ENCODE measurements around the gene HIVEP3. TPM values are rescaled to one million over a fixed set of nuclear protein-coding genes. Genes with fewer than 3 reads are reported as not detected.

Gene HIVEP3
- total RNA-seq, 2 donors from 2014 or later, result 0.13 to 0.99 TPM

DNA sequence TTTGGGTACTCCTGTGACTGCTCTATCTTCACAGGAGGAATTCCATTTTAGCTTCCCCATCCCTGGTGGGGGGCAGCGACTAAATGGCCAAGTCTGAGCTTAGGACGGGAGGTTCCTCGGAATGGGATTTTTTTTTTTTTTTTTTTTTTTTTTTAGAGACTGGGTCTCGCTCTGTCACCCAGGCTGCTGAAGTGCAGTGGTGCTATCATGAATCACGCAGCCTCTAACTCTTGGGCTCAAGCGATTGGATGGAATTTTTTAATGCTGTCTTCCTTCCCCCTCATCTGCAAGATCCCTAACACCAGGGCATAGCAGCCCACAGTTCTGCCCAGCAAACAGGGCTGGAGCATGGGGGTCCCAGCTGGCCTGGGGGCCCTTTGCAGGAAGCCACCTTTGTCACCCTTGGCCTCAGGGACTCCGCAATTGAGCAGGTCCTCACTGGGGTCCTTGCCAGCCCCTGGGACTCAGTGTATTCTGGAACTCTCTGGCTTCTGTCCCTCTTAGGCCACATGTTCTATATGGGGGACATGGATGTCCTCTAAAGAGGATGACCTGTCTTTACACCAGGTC, 421.2 kb downstream of the HIVEP3 start:
- H3K4me1 Mint-ChIP-seq, result peaks cover 16% of the 10 kb centered on the region
- no peaks in the 10 kb centered on the region for H3K36me3 ChIP-seq (ENCODE audit: control insufficient read depth, insufficient read depth, low read length)

DNA sequence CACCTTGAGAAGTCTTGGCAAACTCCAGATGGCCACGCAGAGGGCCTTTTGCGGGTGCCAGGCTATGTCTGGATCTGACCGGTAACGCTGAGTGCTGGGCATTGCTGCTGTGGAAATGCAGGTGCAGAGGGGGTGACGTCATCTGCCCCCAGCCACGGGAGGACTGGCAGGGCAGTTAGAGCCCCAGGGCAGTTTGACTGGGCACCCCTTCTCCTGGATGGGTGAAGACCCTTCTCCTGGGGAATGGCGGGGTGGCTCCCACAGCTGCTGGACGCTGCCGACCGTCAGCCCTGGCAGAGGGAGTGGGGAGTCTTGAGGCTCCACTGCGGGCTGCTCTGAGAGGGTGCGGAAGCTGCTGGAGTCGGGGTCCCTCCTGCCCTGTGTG, 421.7 kb downstream of the HIVEP3 start:
- H3K36me3 ChIP-seq (ENCODE audit: control insufficient read depth, insufficient read depth, low read length), result no peaks in the 10 kb centered on the region
- Mint-ChIP-seq H3K27me3 (ENCODE audit: insufficient read depth) (peaks cover 5% of the 10 kb centered on the region), H3K9me3 (no peaks in the 10 kb centered on the region), H3K27ac (peak overlapping the region; percentile 82), H3K4me3 (no peak overlapping the region), H3K36me3 (ENCODE audit: low read depth) (no peaks in the 10 kb centered on the region), H3K4me1 (peaks cover 16% of the 10 kb centered on the region)
- no peaks in the 10 kb centered on the region for H3K9me3 ChIP-seq (ENCODE audit: control insufficient read depth, low read length)
- H3K4me3 ChIP-seq (ENCODE audit: low read length), result no peak overlapping the region
- H3K27ac ChIP-seq (ENCODE audit: low read depth, low read length), result no peak overlapping the region
- no peaks in the 10 kb centered on the region for H3K27me3 ChIP-seq (ENCODE audit: control insufficient read depth, insufficient read depth, low read length, poor library complexity, severe bottlenecking)
- TF ChIP-seq, protein P1, sequence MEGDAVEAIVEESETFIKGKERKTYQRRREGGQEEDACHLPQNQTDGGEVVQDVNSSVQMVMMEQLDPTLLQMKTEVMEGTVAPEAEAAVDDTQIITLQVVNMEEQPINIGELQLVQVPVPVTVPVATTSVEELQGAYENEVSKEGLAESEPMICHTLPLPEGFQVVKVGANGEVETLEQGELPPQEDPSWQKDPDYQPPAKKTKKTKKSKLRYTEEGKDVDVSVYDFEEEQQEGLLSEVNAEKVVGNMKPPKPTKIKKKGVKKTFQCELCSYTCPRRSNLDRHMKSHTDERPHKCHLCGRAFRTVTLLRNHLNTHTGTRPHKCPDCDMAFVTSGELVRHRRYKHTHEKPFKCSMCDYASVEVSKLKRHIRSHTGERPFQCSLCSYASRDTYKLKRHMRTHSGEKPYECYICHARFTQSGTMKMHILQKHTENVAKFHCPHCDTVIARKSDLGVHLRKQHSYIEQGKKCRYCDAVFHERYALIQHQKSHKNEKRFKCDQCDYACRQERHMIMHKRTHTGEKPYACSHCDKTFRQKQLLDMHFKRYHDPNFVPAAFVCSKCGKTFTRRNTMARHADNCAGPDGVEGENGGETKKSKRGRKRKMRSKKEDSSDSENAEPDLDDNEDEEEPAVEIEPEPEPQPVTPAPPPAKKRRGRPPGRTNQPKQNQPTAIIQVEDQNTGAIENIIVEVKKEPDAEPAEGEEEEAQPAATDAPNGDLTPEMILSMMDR (conservative IDR thresholded peaks at IDR 0.05), result no peak
- H3K4me1 ChIP-seq (ENCODE audit: control insufficient read depth, insufficient read depth, low read length), result peaks cover 15% of the 10 kb centered on the region
- no peak overlapping the region for H3K9ac ChIP-seq (ENCODE audit: extremely low read depth, low read length, poor library complexity, severe bottlenecking)
- 88 to 93% methylated on average over 5 to 13 of the region's 13 CpGs for WGBS, 2 experiments (ENCODE audit: insufficient coverage in 1 of 2, insufficient read length in 1 of 2)
- DNase-seq, result no peak

More for the DNA sequence above, 421.2 kb downstream of the HIVEP3 start:
- Histone ChIP-seq H3K27ac (ENCODE audit: low read depth, low read length) (no peak overlapping the region), H3K9me3 (ENCODE audit: control insufficient read depth, low read length) (no peaks in the 10 kb centered on the region), H3K9ac (ENCODE audit: extremely low read depth, low read length, poor library complexity, severe bottlenecking) (no peak overlapping the region), H3K4me1 (ENCODE audit: control insufficient read depth, insufficient read depth, low read length) (peaks cover 15% of the 10 kb centered on the region), H3K27me3 (ENCODE audit: control insufficient read depth, insufficient read depth, low read length, poor library complexity, severe bottlenecking) (no peaks in the 10 kb centered on the region), H3K4me3 (ENCODE audit: low read length) (no peak overlapping the region)
- Mint-ChIP-seq H3K27ac (peak overlapping the region; percentile 82), H3K9me3 (no peaks in the 10 kb centered on the region), H3K36me3 (ENCODE audit: low read depth) (no peaks in the 10 kb centered on the region), H3K4me3 (no peak overlapping the region), H3K27me3 (ENCODE audit: insufficient read depth) (peaks cover 5% of the 10 kb centered on the region)
- 94 to 100% methylated on average over 3 to 7 of the region's 7 CpGs for WGBS, 2 experiments (ENCODE audit: insufficient coverage in 1 of 2, insufficient read length in 1 of 2)
- TF ChIP-seq, protein P1 (conservative IDR thresholded peaks at IDR 0.05), result no peak
- no peak for DNase-seq

DNA sequence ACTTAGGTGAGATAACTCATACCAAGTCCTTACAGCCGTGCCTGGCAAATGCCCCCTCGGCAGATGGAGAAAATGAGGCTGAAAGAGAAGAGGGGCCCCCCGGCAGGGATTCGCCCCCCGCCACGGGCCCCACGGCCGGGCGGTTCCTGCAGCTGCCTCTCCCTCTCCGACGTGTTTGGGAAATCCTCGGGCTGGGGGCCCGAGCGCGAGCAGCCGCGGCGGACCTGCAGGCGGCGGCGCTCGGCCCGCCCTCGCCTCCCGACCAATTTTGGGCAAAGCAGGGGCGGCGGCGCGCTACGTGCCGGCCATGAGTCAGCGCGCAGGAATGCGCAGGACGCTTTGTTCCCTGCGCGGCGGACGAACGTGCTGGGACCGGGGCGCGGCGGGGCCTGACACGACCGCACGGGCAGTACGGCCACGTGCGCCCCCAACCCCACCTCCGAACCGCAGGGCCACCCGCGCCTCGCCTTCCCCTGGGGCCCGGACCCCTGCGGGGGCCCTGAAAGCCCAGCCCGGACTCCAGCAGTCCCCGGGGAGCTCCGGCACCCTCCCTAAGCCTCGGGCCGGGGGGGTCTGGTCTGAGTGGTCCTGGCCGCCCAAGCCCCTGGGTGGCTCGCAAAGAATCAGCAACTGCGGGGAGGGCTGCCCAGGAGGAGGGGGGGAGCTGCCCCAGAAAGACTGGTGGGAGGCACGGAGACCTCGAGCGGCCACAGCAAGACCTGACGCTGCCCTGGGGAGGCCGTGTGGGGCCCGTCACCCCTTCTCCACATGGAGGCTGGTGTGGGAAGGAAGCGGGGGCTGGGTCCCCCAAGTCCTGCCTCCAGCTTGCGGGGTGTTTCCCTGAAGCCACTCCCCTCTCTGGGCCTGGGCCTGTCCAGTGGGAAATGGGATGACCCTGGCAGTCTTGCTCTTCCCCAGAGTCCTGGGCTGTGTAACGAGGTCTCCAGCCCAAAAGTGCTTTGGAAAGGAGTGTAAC, 422.4 kb downstream of the HIVEP3 start:
- H3K9me3 ChIP-seq (ENCODE audit: control insufficient read depth, low read length), result no peaks in the 10 kb centered on the region
- peak overlapping the region; percentile 51 for H3K9ac ChIP-seq (ENCODE audit: extremely low read depth, low read length, poor library complexity, severe bottlenecking)
- H3K27me3 Mint-ChIP-seq (ENCODE audit: insufficient read depth), result peaks cover 5% of the 10 kb centered on the region
- no peaks in the 10 kb centered on the region for H3K36me3 Mint-ChIP-seq (ENCODE audit: low read depth)
- peak overlapping the region; percentile 40 for H3K4me3 Mint-ChIP-seq
- no peaks in the 10 kb centered on the region for H3K27me3 ChIP-seq (ENCODE audit: control insufficient read depth, insufficient read depth, low read length, poor library complexity, severe bottlenecking)
- H3K4me1 ChIP-seq (ENCODE audit: control insufficient read depth, insufficient read depth, low read length), result peaks cover 15% of the 10 kb centered on the region
- H3K4me3 ChIP-seq (ENCODE audit: low read length), result no peak overlapping the region
- no peaks in the 10 kb centered on the region for H3K36me3 ChIP-seq (ENCODE audit: control insufficient read depth, insufficient read depth, low read length)
- peaks cover 16% of the 10 kb centered on the region for H3K4me1 Mint-ChIP-seq
- DNase-seq, result peak; percentile 95
- H3K27ac ChIP-seq (ENCODE audit: low read depth, low read length), result peak overlapping the region; percentile 95
- H3K9me3 Mint-ChIP-seq, result no peaks in the 10 kb centered on the region
- WGBS, 2 experiments (ENCODE audit: insufficient coverage in 1 of 2, insufficient read length in 1 of 2), result 15 to 64% methylated on average over 5 to 74 of the region's 74 CpGs
- peak overlapping the region; percentile 90 for H3K27ac Mint-ChIP-seq
- TF ChIP-seq, protein P1 (conservative IDR thresholded peaks at IDR 0.05), result no peak
